ENCODE measurements around the gene TOM1L2. TPM values are rescaled to one million over a fixed set of nuclear protein-coding genes. Genes with fewer than 3 reads are reported as not detected.

TOM1L2 gene
- total and polyA plus RNA-seq, 2 of the 4 experiments (the other 2 are of a cell fraction) = 34.4 to 51.7 TPM

DNA sequence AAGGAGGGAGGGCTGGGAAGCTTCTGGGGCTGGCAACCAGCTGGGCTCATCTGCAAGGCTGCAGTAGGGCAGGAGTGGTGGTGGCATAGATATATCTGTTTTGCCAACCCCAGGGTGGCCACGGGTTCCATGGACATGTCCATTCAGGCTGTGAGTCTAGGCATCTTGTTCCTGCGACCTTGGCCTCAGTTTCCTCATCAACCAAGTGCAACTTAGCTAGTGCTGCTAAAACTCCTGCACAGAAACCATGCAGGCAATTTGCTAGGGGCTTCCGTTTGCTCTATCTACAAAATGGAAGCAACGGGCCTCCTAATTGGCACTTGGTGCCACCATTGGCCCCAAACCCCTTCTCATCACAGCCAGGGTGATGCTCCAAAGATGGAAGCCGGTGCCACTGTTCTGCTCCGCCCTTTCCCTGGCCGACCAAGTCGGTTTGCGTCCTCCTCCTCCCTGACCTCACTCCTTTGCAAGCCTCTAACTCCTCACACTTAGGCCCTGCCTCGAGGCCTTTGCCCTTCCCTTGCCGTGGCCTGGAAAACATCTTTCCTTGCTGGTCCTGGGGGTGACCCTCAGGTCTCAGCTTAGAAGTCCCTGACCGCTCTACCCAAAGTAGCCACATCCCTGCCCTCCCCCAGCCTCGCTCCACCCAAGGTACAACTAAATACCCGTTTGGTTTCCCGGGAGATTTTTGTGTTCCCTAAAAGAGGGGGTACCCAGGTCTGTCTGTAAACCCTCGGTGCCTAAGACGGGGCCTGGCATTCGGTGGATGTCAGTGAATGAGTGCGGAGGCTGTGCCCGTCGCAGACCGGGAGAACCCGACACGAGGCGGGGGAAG is 136.6 kb downstream of the TOM1L2 start:
- Histone ChIP-seq H2AK5ac (ENCODE audit: low read depth, low read length) (peak overlapping the region; percentile 94), H2BK15ac (ENCODE audit: low read depth, low read length) (peak overlapping the region; percentile 51; the same call in 1 of the 3 replicates), H3K56ac (ENCODE audit: extremely low read depth, insufficient read depth, low read length) (peak overlapping the region; percentile 86), H2BK5ac (ENCODE audit: low read depth, low read length, poor library complexity, severe bottlenecking) (peak overlapping the region; percentile 47), H3K4me2 (ENCODE audit: low read depth, low read length) (peak overlapping the region; percentile 92), H2BK20ac (ENCODE audit: low read depth, low read length) (no peak overlapping the region), H4K20me1 (ENCODE audit: insufficient read depth, low read length) (peaks cover 42% of the 10 kb centered on the region), H3K27me3 (ENCODE audit: control insufficient read depth, insufficient read depth, low read length) (no peaks in the 10 kb centered on the region), H3K79me1 (ENCODE audit: low read depth in 1 of 2, low read length in 2 of 2) (peaks cover 22 to 75% of the 10 kb centered on the region in 2 experiments), H3K4me3 (ENCODE audit: insufficient read depth, low read depth, low read length) (peak overlapping the region; percentile 89), H2BK120ac (ENCODE audit: low read depth, low read length) (peak overlapping the region; percentile 83), H3K9me1 (ENCODE audit: insufficient read depth, low read length) (peaks cover 26% of the 10 kb centered on the region), H3K14ac (replicated peaks; ENCODE audit: low read depth, low read length) (peak overlapping the region; percentile 97), H3K18ac (ENCODE audit: low read depth, low read length) (peak overlapping the region; percentile 68), H3K9me3 (ENCODE audit: control insufficient read depth, insufficient read depth, low read length) (no peaks in the 10 kb centered on the region), H2AFZ (replicated peaks; ENCODE audit: low read length, poor library complexity) (peak overlapping the region; percentile 87), H3K4me1 (ENCODE audit: control insufficient read depth, insufficient read depth, low read length) (peaks cover 45% of the 10 kb centered on the region), H3K23ac (ENCODE audit: low read depth, low read length) (peak overlapping the region; percentile 83), H2AK9ac (replicated peaks; ENCODE audit: low read depth, low read length, poor library complexity) (peak overlapping the region; percentile 97), H3K36me3 (ENCODE audit: control insufficient read depth, insufficient read depth, low read length) (peaks cover 12% of the 10 kb centered on the region; the same call in 1 of the 2 replicates), H3K4ac (ENCODE audit: low read depth, low read length) (peak overlapping the region; percentile 92), H3K9ac (ENCODE audit: low read depth, low read length) (peak overlapping the region; percentile 41), H3K27ac (ENCODE audit: insufficient read depth, low read length) (peak overlapping the region; percentile 54), H4K5ac (ENCODE audit: low read depth, low read length) (peak overlapping the region; percentile 65), H4K91ac (ENCODE audit: insufficient read depth, low read depth, low read length) (peak overlapping the region; percentile 97), H4K8ac (ENCODE audit: low read depth in 2 of 2, low read length in 2 of 2) (peak overlapping the region; percentile 19 to 94; a peak in 3 of 4 replicates)
- ATAC-seq (ENCODE audit: low read depth) = no peak
- CTCF ChIA-PET = interaction anchor here (0.5 kb wide), 1 partner anchor 156 kb away, joined by 3 read pairs; no protein-coding TSS in a partner anchor
- POLR2A ChIA-PET (ENCODE audit: unreplicated experiment) = interaction anchor here (0.9 kb wide), 1 partner anchor 10 kb away, joined by 3 read pairs; no protein-coding TSS in a partner anchor
- in situ Hi-C loops (cut with MboI; ENCODE audit: low sequenced_read_pairs) = no loop called here
- dilution Hi-C loops (cut with HindIII; ENCODE audit: low sequenced_read_pairs, unreplicated experiment) = no loop called here
- TF ChIP-seq MXI1 (IDR thresholded peaks at IDR 0.05; ENCODE audit: borderline replicate concordance, low read depth, low read length) (no peak), MAFK (IDR thresholded peaks at IDR 0.05; ENCODE audit: low read depth, low read length) (no peak), RAD21 (IDR thresholded peaks at IDR 0.05; ENCODE audit: low read length) (no peak)
- no peak for DNase-seq
- WGBS, 2 experiments (ENCODE audit: extremely low coverage in 2 of 2, insufficient read length in 1 of 2) = 23% methylated on average over 13 of the region's 25 CpGs; no CpG with 5 or more reads in 1 of the 2 experiments
- no TSS peak for BruUV-seq (replicated peaks)
- intact Hi-C loops (cut with micrococcal nuclease) = no loop called here

All from IMR-90 (cell line).